ENCODE measurements around the gene FOXRED1.
"Not testable (repeated sequence)": the region's sequence is repeated elsewhere in the genome, so short reads cannot be mapped to it uniquely, and the experiment has no call there.

Gene FOXRED1

GRCh38 chr11:126268361-126268707, 620 bp upstream of the FOXRED1 start:
- no peak for DNase-seq (ENCODE audit: extremely low read depth in 1 of 2, low read depth in 1 of 2)

GRCh38 chr11:126277322-126277721, 8.4 kb downstream of the FOXRED1 start:
- DNase-seq (ENCODE audit: extremely low read depth in 1 of 2, low read depth in 1 of 2), result no peak

- DNase-seq (ENCODE audit: extremely low read depth in 1 of 2, low read depth in 1 of 2), result no peak
These were observed 8.8 kb downstream of the FOXRED1 start for GRCh38 chr11:126277780-126278179.

- DNase-seq (ENCODE audit: extremely low read depth in 1 of 2, low read depth in 1 of 2), result no peak
These were observed 10.2 kb downstream of the FOXRED1 start for GRCh38 chr11:126279191-126279590.

- DNase-seq (ENCODE audit: extremely low read depth in 1 of 2, low read depth in 1 of 2), result no peak
These were observed 11.6 kb downstream of the FOXRED1 start for GRCh38 chr11:126280595-126280994.

- no peak for DNase-seq (ENCODE audit: extremely low read depth in 1 of 2, low read depth in 1 of 2)
These were observed 12.3 kb downstream of the FOXRED1 start for GRCh38 chr11:126281245-126281644.

GRCh38 chr11:126281666-126282175, 12.8 kb downstream of the FOXRED1 start:
- no peak for DNase-seq (ENCODE audit: extremely low read depth in 1 of 2, low read depth in 1 of 2)

GRCh38 chr11:126282361-126282735, 13.4 kb downstream of the FOXRED1 start:
- DNase-seq (ENCODE audit: extremely low read depth in 1 of 2, low read depth in 1 of 2), result no peak

GRCh38 chr11:126282736-126283591, 14.0 kb downstream of the FOXRED1 start, which contains the start of gene TIRAP:
TSS of gene TIRAP (plus strand) at chr11:126283093. CDS start at chr11:126290895, 7,802 bp downstream.
- DNase-seq (ENCODE audit: extremely low read depth in 1 of 2, low read depth in 1 of 2), result peak in 1 of 2 donors; percentile 26

- peak; percentile 54 to 88 for DNase-seq (ENCODE audit: extremely low read depth in 1 of 2, low read depth in 1 of 2)
These were observed 15.9 kb downstream of the FOXRED1 start for GRCh38 chr11:126284829-126285228.

- no peak for DNase-seq (ENCODE audit: extremely low read depth in 1 of 2, low read depth in 1 of 2)
These were observed 19.3 kb downstream of the FOXRED1 start for GRCh38 chr11:126288237-126288636.

GRCh38 chr11:126290887-126291286, 21.9 kb downstream of the FOXRED1 start:
- DNase-seq (ENCODE audit: extremely low read depth in 1 of 2, low read depth in 1 of 2), result no peak

- no peak for DNase-seq (ENCODE audit: extremely low read depth in 1 of 2, low read depth in 1 of 2)
These were observed 24.8 kb downstream of the FOXRED1 start for GRCh38 chr11:126293726-126294125.

GRCh38 chr11:126297004-126297403, 28.1 kb downstream of the FOXRED1 start:
- no peak for DNase-seq (ENCODE audit: extremely low read depth in 1 of 2, low read depth in 1 of 2)

- peak; percentile 77 to 82 for DNase-seq (ENCODE audit: extremely low read depth in 1 of 2, low read depth in 1 of 2)
These were observed 34.9 kb downstream of the FOXRED1 start, which contains the start of gene DCPS for GRCh38 chr11:126303623-126304456. TSS of gene DCPS (plus strand) at chr11:126304060. CDS start at chr11:126304081, 21 bp downstream.

GRCh38 chr11:126304457-126305075, 35.6 kb downstream of the FOXRED1 start:
- no peak for DNase-seq (ENCODE audit: extremely low read depth in 1 of 2, low read depth in 1 of 2)

GRCh38 chr11:126305699-126306098, 36.7 kb downstream of the FOXRED1 start:
- DNase-seq (ENCODE audit: extremely low read depth in 1 of 2, low read depth in 1 of 2), result no peak

- no peak for DNase-seq (ENCODE audit: extremely low read depth in 1 of 2, low read depth in 1 of 2)
These were observed 38.8 kb downstream of the FOXRED1 start for GRCh38 chr11:126307706-126308105.

GRCh38 chr11:126308271-126308671, 39.3 kb downstream of the FOXRED1 start:
- no peak for DNase-seq (ENCODE audit: extremely low read depth in 1 of 2, low read depth in 1 of 2)

GRCh38 chr11:126308771-126309170, 39.8 kb downstream of the FOXRED1 start:
- not testable (repeated sequence) for DNase-seq (ENCODE audit: extremely low read depth in 1 of 2, low read depth in 1 of 2)

Data from stimulated activated CD8-positive, alpha-beta memory T cell treated with anti-CD3 and anti-CD28 coated beads, Interleukin-7, amount 100 ng/mL, for 48 hours (primary cell).